ENCODE results near the gene ADH1A. TPM values are rescaled to one million over a fixed set of nuclear protein-coding genes. Genes with fewer than 3 reads are reported as not detected.

ADH1A gene
- total RNA-seq, 2 donors from 2014 or later = 0.26 TPM; not detected in 1

DNA sequence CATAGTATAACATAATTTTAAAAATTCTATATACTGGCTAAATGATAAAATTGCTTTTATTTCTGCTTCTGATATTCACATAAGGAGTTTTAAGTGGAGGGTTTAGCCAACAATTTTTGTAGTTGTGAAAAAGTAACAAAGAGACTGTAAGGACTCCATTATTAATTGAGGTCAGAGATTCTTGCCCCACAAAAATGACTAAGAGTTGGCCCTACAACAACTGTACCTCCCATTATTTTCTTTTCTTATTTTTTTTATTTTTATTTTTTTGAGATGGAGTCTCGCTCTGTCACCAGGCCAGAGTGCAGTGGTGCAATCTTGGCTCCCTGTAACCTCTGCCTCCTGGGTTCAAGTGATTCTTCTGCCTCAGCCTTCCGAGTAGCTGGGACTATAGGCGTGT is 39.9 kb upstream of the ADH1A start:
- no peak overlapping the region for H3K27ac ChIP-seq
- H3K36me3 ChIP-seq (replicated peaks in 1 of 2; ENCODE audit: insufficient read depth in 1 of 2, low read depth in 2 of 2) = no peaks in the 10 kb centered on the region
- peaks cover 0 to 7% (median 0%) of the 10 kb centered on the region in 3 donors for H3K9me3 ChIP-seq
- DNase-seq = no peak
- ATAC-seq = no peak
- TF ChIP-seq POLR2A (IDR thresholded peaks at IDR 0.05) = no peak
- TF ChIP-seq, protein P1, sequence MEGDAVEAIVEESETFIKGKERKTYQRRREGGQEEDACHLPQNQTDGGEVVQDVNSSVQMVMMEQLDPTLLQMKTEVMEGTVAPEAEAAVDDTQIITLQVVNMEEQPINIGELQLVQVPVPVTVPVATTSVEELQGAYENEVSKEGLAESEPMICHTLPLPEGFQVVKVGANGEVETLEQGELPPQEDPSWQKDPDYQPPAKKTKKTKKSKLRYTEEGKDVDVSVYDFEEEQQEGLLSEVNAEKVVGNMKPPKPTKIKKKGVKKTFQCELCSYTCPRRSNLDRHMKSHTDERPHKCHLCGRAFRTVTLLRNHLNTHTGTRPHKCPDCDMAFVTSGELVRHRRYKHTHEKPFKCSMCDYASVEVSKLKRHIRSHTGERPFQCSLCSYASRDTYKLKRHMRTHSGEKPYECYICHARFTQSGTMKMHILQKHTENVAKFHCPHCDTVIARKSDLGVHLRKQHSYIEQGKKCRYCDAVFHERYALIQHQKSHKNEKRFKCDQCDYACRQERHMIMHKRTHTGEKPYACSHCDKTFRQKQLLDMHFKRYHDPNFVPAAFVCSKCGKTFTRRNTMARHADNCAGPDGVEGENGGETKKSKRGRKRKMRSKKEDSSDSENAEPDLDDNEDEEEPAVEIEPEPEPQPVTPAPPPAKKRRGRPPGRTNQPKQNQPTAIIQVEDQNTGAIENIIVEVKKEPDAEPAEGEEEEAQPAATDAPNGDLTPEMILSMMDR (IDR thresholded peaks at IDR 0.05) = no peak
- peaks cover under 1% of the 10 kb centered on the region for H3K4me1 ChIP-seq
- WGBS, 2 donors = 71 to 93% methylated on average over 3 of the region's 3 CpGs
- no peaks in the 10 kb centered on the region for H3K27me3 ChIP-seq
- intact Hi-C loops (cut with DNase I) = no loop called here
- H3K4me3 ChIP-seq = no peak overlapping the region

DNA sequence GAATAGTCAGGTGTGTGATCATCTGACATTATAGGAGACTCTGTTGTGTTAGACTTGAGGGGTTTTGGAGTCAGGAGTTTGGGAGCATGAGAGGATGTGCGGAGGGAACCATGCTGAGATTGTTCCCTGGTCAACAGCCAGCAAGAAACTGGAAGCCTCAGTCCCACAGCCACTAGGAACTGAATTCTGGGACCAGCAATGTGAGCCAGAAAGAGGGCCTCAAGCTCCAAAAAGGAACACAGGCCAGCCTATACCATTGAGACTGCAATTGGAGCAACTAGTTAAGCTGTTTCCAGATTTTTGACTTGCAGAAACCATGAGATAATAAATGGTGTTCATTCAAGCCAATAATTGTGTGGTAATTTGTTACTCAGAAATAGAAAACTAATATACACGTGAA is 39.1 kb upstream of the ADH1A start:
- ATAC-seq (no peak), DNase-seq (no peak)
- no peak overlapping the region for H3K27ac ChIP-seq
- H3K4me3 ChIP-seq = no peak overlapping the region
- H3K27me3 ChIP-seq = no peaks in the 10 kb centered on the region
- TF ChIP-seq POLR2A (IDR thresholded peaks at IDR 0.05) = no peak
- TF ChIP-seq, protein P1 (IDR thresholded peaks at IDR 0.05) = no peak
- H3K36me3 ChIP-seq (replicated peaks in 1 of 2; ENCODE audit: insufficient read depth in 1 of 2, low read depth in 2 of 2) = no peaks in the 10 kb centered on the region
- peaks cover 0 to 7% (median 0%) of the 10 kb centered on the region in 3 donors for H3K9me3 ChIP-seq
- peaks cover 8% of the 10 kb centered on the region for H3K4me1 ChIP-seq
- WGBS, 2 donors = 69 to 73% methylated on average over 2 of the region's 2 CpGs
- intact Hi-C loops (cut with DNase I) = no loop called here

DNA sequence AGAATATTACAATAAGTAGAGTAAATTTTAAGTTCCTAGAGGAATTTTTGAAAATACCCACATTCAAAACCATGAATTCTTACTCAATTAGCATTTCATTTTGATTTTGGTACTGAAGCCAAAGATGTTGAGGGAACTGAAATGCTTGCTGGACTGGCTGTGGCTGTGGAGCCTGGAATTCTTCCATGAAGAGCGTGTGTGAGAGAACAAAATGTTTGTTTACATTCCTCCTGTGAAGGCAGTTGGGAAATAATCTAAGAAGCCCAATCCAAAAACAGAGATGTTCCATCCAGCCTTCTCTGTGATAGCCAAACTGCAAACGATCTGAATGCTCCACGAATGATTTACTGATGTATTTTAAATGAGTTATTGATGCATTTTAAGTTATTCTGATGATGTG is 34.2 kb upstream of the ADH1A start:
- Histone ChIP-seq H3K4me3 (no peak overlapping the region), H3K4me1 (peaks cover 35% of the 10 kb centered on the region), H3K9me3 (peaks cover 0 to 7% (median 0%) of the 10 kb centered on the region in 3 donors), H3K27ac (peak overlapping the region in 1 of 4 donors; percentile 11), H3K27me3 (no peaks in the 10 kb centered on the region), H3K36me3 (replicated peaks in 1 of 2; ENCODE audit: insufficient read depth in 1 of 2, low read depth in 2 of 2) (no peaks in the 10 kb centered on the region)
- 9 to 20% methylated on average over 3 of the region's 3 CpGs for WGBS, 2 donors
- no peak for TF ChIP-seq POLR2A (IDR thresholded peaks at IDR 0.05)
- TF ChIP-seq, protein P1 (IDR thresholded peaks at IDR 0.05) = no peak
- ATAC-seq (peak; percentile 73), DNase-seq (peak; percentile 50 to 69 (median 62))
- intact Hi-C loops (cut with DNase I) = no loop called here

DNA sequence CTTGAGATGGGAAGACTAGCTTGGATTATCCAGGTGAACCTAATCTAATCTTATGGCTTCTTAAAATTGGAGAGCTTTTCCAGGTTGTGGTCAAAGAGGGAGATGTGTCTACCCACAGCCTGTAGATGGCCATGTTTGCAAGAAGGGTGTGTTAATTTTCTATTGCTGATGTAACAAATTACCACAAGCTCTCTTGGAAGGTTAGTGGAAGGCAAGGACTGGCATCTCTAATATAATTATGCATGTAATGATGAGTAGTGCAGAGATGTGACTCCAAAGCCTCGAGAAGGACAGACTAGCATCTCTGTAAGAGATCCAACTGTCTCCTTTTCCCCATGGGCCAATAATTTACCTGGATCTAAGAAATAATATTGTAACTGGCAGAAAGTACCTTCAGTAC is 33.6 kb upstream of the ADH1A start:
- TF ChIP-seq, protein P1 (IDR thresholded peaks at IDR 0.05) = no peak
- no peak for TF ChIP-seq POLR2A (IDR thresholded peaks at IDR 0.05)
- peak overlapping the region in 2 of 4 donors; percentile 11 to 34 for H3K27ac ChIP-seq
- 75 to 81% methylated on average over 1 of the region's 1 CpG for WGBS, 2 donors
- H3K36me3 ChIP-seq (replicated peaks in 1 of 2; ENCODE audit: insufficient read depth in 1 of 2, low read depth in 2 of 2) = no peaks in the 10 kb centered on the region
- ATAC-seq = no peak
- no peak overlapping the region for H3K4me3 ChIP-seq
- peaks cover 0 to 7% (median 0%) of the 10 kb centered on the region in 3 donors for H3K9me3 ChIP-seq
- intact Hi-C loops (cut with DNase I) = no loop called here
- H3K4me1 ChIP-seq = peaks cover 35% of the 10 kb centered on the region
- H3K27me3 ChIP-seq = no peaks in the 10 kb centered on the region
- DNase-seq = no peak

DNA sequence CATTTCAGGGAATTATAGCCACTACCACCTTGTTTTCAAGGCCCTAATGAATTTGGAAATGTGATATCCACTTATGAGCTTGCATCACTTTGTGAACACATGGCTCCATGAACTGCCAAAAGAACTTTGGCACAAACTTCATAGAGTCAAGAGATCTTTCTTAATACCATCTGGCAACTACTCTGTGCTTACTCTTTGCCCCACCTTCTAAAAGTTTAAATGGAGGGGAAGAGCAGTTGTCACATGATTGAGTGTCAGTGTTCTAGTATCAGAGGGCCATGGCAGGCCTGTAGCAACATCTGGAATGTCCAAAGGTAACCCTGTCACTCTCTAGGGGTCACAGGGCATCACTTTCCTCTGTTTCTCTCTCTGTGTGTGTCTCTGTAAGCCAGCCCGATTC is 33.0 kb upstream of the ADH1A start:
- ATAC-seq (peak; percentile 77), DNase-seq (peak in 2 of 4 donors; percentile 23 to 46)
- intact Hi-C loops (cut with DNase I) = no loop called here

More for the DNA sequence above, 33.0 kb upstream of the ADH1A start:
- H3K4me1 ChIP-seq = peaks cover 35% of the 10 kb centered on the region
- H3K27me3 ChIP-seq = no peaks in the 10 kb centered on the region
- peak overlapping the region in 1 of 4 donors; percentile 34 for H3K27ac ChIP-seq
- 93 to 100% methylated on average over 1 of the region's 1 CpG for WGBS, 2 donors
- no peaks in the 10 kb centered on the region for H3K36me3 ChIP-seq (replicated peaks in 1 of 2; ENCODE audit: insufficient read depth in 1 of 2, low read depth in 2 of 2)
- TF ChIP-seq, protein P1 (IDR thresholded peaks at IDR 0.05) = no peak
- no peak for TF ChIP-seq POLR2A (IDR thresholded peaks at IDR 0.05)
- no peak overlapping the region for H3K4me3 ChIP-seq
- peaks cover 0 to 7% (median 0%) of the 10 kb centered on the region in 3 donors for H3K9me3 ChIP-seq
